SK-N-SH treated with all-trans-retinoic acid at 6 μM for 48 hours (cell line): ENCODE measurements around the gene PEX5L.

Experiments used
- CREB5 ChIP-seq: fragments of 250-450 bp; sonication (Bioruptor Pico); IDR thresholded peaks from 2 replicates; pipeline ENCODE4 v1.5.1; 2020; ENCODE audit warnings: low read depth, mild to moderate bottlenecking, moderate library complexity
- CSRNP3 ChIP-seq: fragments of 250-450 bp; sonication (Bioruptor Pico); IDR thresholded peaks from 2 replicates; pipeline ENCODE4 v1.5.1; 2021; ENCODE audit warnings: mild to moderate bottlenecking, moderate library complexity
- PPARA ChIP-seq: fragments of 250-450 bp; sonication (Bioruptor Pico); IDR thresholded peaks from 2 replicates; pipeline ENCODE4 v1.5.0; 2020; ENCODE audit warnings: mild to moderate bottlenecking, borderline replicate concordance

GRCh38 chr3:179880868-179881267, 155.9 kb downstream of the PEX5L start:
- TF ChIP-seq CSRNP3 (CRISPR knock-in tag) (no peak), CREB5 (CRISPR knock-in tag) (no peak), PPARA (CRISPR knock-in tag) (no peak)
